Prostate gland (tissue), 2 donors: ENCODE results near the gene CEP250.
"Not testable (repeated sequence)": the region's sequence is repeated elsewhere in the genome, so short reads cannot be mapped to it uniquely, and the experiment has no call there.

ENCODE experiments used
- POLR2A ChIP-seq: fragments of 450-650 bp; IDR thresholded peaks from one replicate; pipeline ENCODE4 v1.6.1; 2016; ENCODE audit warnings: antibody characterized with exemption, mild to moderate bottlenecking
- POLR2AphosphoS5 ChIP-seq: sonication (generic); formaldehyde crosslinking; IDR thresholded peaks from one replicate; pipeline ENCODE4 v1.6.1; 2017; ENCODE audit warnings: antibody characterized with exemption
- TF ChIP-seq, protein P1 (sequence below), 4 experiments: fragments of 200-600 bp in 2 of 4; fragments of 450-650 bp in 2 of 4; sonication (generic) in 2 of 4; IDR thresholded peaks; 1 replicate in 3 of 4; 2 replicates in 1 of 4; pipeline ENCODE4 v1.5.1; 2016 to 2019; ENCODE audit warnings: antibody characterized with exemption in 4 of 4, mild to moderate bottlenecking in 2 of 4, moderate library complexity in 2 of 4

- TF ChIP-seq, protein P1, sequence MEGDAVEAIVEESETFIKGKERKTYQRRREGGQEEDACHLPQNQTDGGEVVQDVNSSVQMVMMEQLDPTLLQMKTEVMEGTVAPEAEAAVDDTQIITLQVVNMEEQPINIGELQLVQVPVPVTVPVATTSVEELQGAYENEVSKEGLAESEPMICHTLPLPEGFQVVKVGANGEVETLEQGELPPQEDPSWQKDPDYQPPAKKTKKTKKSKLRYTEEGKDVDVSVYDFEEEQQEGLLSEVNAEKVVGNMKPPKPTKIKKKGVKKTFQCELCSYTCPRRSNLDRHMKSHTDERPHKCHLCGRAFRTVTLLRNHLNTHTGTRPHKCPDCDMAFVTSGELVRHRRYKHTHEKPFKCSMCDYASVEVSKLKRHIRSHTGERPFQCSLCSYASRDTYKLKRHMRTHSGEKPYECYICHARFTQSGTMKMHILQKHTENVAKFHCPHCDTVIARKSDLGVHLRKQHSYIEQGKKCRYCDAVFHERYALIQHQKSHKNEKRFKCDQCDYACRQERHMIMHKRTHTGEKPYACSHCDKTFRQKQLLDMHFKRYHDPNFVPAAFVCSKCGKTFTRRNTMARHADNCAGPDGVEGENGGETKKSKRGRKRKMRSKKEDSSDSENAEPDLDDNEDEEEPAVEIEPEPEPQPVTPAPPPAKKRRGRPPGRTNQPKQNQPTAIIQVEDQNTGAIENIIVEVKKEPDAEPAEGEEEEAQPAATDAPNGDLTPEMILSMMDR (IDR thresholded peaks at IDR 0.05) = not testable (repeated sequence)
- not testable (repeated sequence) for TF ChIP-seq POLR2A, POLR2AphosphoS5
Measured at GRCh38 chr20:35517767-35518166, 62.4 kb downstream of the CEP250 start.
